OCI-LY7 (cell line): Measurements from ENCODE around the gene ICA1. TPM values are rescaled to one million over a fixed set of nuclear protein-coding genes. Genes with fewer than 3 reads are reported as not detected.

Experiments used
- BruUV-seq: library from RNA; stranded (reverse); fragments of 400-500 nt; replicated peaks from 2 replicates; lab custom pipeline; 2021; lab: Mats Ljungman, UMichigan
- CTCF ChIA-PET: fragments of 300-600 bp; sonication (Branson Sonifier 250); formaldehyde crosslinking; loops from one replicate; lab custom pipeline; 2022; ENCODE audit warnings: antibody characterized with exemption; ENCODE audit not compliant: unreplicated experiment; lab: Charles Lee
- POLR2A ChIA-PET: fragments of 300-600 bp; sonication (Branson Sonifier 250); formaldehyde crosslinking; loops from one replicate; lab custom pipeline; 2022; ENCODE audit warnings: antibody characterized with exemption; lab: Charles Lee
- DNase-seq: peaks from one replicate; pipeline ENCODE4 v3.0.0-alpha.2; 2015; ENCODE audit warnings: low spot score
- H2AFZ ChIP-seq: fragments of 200-600 bp; sonication (generic), shearing (Covaris generic); 2 replicates; pipeline ENCODE4 v1.6.1; 2014; ENCODE audit warnings: mild to moderate bottlenecking, antibody characterized with exemption, low read length, moderate library complexity
- H3K27ac ChIP-seq: fragments of 200-600 bp; sonication (generic); 2 replicates; pipeline ENCODE4 v1.5.1; 2014; ENCODE audit warnings: mixed run types, low read depth, mild to moderate bottlenecking, moderate library complexity, low read length, inconsistent platforms; ENCODE audit not compliant: poor library complexity, severe bottlenecking
- H3K36me3 ChIP-seq: fragments of 200-600 bp; sonication (generic); 2 replicates; pipeline ENCODE4 v1.6.1; 2014; ENCODE audit warnings: mild to moderate bottlenecking, antibody characterized with exemption, low read length, moderate library complexity, mixed read lengths; ENCODE audit not compliant: insufficient read depth
- H3K4me1 ChIP-seq: fragments of 200-600 bp; sonication (generic); 2 replicates; pipeline ENCODE4 v1.5.1; 2014; ENCODE audit warnings: mild to moderate bottlenecking, low read length; ENCODE audit not compliant: insufficient read depth, poor library complexity, severe bottlenecking
- H3K4me2 ChIP-seq: fragments of 200-600 bp; sonication (generic); 2 replicates; pipeline ENCODE4 v1.6.1; 2014; ENCODE audit warnings: mild to moderate bottlenecking, low read length
- H3K4me3 ChIP-seq: fragments of 200-600 bp; sonication (generic); 2 replicates; pipeline ENCODE4 v1.5.1; 2014; ENCODE audit warnings: mild to moderate bottlenecking, low read depth, low read length; ENCODE audit not compliant: poor library complexity, severe bottlenecking
- H3K79me2 ChIP-seq: fragments of 200-600 bp; sonication (generic); 2 replicates; pipeline ENCODE4 v1.6.1; 2016; ENCODE audit warnings: low read depth, mild to moderate bottlenecking, low read length, moderate library complexity, mixed read lengths; ENCODE audit not compliant: insufficient read depth
- H3K9me2 ChIP-seq: fragments of 200-600 bp; sonication (generic); 2 replicates; pipeline ENCODE4 v1.6.1; 2016; ENCODE audit warnings: mild to moderate bottlenecking, low read length, mixed read lengths; ENCODE audit not compliant: insufficient read depth
- H3K9me3 ChIP-seq: fragments of 200-600 bp; sonication (generic); 2 replicates; pipeline ENCODE4 v1.6.1; 2014; ENCODE audit warnings: mild to moderate bottlenecking, mixed run types, low read length, mixed read lengths
- H4K20me1 ChIP-seq: fragments of 200-600 bp; sonication (generic); 2 replicates; pipeline ENCODE4 v1.6.1; 2014; ENCODE audit warnings: mild to moderate bottlenecking, antibody characterized with exemption, low read length, moderate library complexity, mixed read lengths; ENCODE audit not compliant: insufficient read depth
- EZH2phosphoT487 ChIP-seq: fragments of 200-600 bp; sonication (generic); IDR thresholded peaks from 2 replicates; pipeline ENCODE4 v1.6.1; 2018; ENCODE audit warnings: low read depth, borderline replicate concordance, mild to moderate bottlenecking, mixed run types, antibody characterized with exemption, low read length, moderate library complexity, mixed read lengths
- intact Hi-C: fragments of 100-400 bp; cut with micrococcal nuclease; formaldehyde crosslinking; loops from one replicate; pipeline ENCODE4 v1.10.0; 2022; ENCODE audit not compliant: unreplicated experiment
- total RNA-seq, 2 experiments: library from RNA; depleted of rRNA in 1 of 2; stranded (reverse); fragments of >200 nt in 1 of 2; shearing (Covaris generic) in 1 of 2; gene quantifications; 2 replicates each; pipeline ENCODE4 v1.2.3, GENCODE V29; 2014 to 2022
- TF ChIP-seq, protein P1 (sequence below): fragments of 200-600 bp; sonication (generic); conservative IDR thresholded peaks from 2 replicates; pipeline ENCODE4 v1.5.1; 2014; ENCODE audit warnings: mild to moderate bottlenecking, antibody characterized with exemption, low read length, moderate library complexity, mixed read lengths

ICA1 gene
- total RNA-seq, 2 experiments from 2014 or later: 0.49 TPM; not detected in 1

DNA sequence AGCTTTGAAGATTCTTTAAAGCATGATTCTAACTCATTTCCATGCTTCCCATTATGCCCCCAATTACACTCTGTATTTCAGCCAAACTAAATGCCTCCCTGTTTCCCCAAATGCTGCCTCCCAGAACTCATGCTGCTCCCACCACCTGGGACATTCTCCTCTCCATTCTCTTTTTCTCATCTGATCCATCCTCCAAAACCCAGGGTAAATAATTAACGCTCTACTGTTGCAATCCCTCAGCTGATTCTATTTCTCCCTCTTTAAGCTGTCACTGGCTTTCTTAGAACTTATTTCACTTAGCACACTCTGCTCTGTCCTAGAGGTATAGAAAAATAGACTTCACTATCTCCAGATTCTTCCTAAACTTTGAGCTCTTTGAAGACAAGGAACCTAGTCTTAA, 104.7 kb downstream of the ICA1 start:
- Histone ChIP-seq H2AFZ (no peak overlapping the region), H3K9me3 (no peaks in the 10 kb centered on the region), H3K27ac (no peak overlapping the region), H3K9me2 (no peaks in the 10 kb centered on the region), H4K20me1 (no peaks in the 10 kb centered on the region), H3K79me2 (no peaks in the 10 kb centered on the region), H3K4me1 (no peaks in the 10 kb centered on the region), H3K4me2 (no peak overlapping the region), H3K36me3 (no peaks in the 10 kb centered on the region), H3K4me3 (no peak overlapping the region)
- no TSS peak for BruUV-seq
- intact Hi-C loops: no loop called here
- ChIA-PET POLR2A (interaction anchor here (0.6 kb wide), 2 partner anchors 17 to 927 kb away, joined by 3 to 4 read pairs; no protein-coding TSS in a partner anchor), CTCF (no interaction called here)
- TF ChIP-seq, protein P1, sequence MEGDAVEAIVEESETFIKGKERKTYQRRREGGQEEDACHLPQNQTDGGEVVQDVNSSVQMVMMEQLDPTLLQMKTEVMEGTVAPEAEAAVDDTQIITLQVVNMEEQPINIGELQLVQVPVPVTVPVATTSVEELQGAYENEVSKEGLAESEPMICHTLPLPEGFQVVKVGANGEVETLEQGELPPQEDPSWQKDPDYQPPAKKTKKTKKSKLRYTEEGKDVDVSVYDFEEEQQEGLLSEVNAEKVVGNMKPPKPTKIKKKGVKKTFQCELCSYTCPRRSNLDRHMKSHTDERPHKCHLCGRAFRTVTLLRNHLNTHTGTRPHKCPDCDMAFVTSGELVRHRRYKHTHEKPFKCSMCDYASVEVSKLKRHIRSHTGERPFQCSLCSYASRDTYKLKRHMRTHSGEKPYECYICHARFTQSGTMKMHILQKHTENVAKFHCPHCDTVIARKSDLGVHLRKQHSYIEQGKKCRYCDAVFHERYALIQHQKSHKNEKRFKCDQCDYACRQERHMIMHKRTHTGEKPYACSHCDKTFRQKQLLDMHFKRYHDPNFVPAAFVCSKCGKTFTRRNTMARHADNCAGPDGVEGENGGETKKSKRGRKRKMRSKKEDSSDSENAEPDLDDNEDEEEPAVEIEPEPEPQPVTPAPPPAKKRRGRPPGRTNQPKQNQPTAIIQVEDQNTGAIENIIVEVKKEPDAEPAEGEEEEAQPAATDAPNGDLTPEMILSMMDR: no peak
- no peak for TF ChIP-seq EZH2phosphoT487
- DNase-seq: no peak

DNA sequence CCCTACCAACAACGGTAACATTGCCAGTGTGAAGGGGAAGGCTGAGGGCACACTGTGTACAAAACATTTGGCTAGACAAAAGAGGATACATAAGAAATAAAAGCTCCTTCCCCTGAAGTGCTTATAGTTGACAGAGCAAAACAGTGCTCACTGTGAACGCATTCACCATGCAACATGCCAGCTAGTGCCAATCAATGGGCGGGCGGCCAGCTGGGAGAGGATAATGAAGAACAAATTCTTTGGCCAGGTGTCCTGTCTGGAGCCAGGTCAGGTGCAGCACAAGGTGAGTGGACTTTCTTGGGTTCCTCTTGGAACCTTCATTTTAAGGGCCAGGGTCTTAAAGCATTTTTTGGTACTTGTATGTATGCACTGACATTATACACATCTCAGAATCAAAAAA, 106.1 kb downstream of the ICA1 start:
- no peak for DNase-seq
- H4K20me1 ChIP-seq: no peaks in the 10 kb centered on the region
- H3K79me2 ChIP-seq: no peaks in the 10 kb centered on the region
- no peak overlapping the region for H2AFZ ChIP-seq
- H3K9me2 ChIP-seq: no peaks in the 10 kb centered on the region
- POLR2A ChIA-PET: interaction anchor here (0.6 kb wide), 1 partner anchor 23 kb away, joined by 3 read pairs; no protein-coding TSS in a partner anchor
- H3K9me3 ChIP-seq: no peaks in the 10 kb centered on the region
- no peak overlapping the region for H3K27ac ChIP-seq
- H3K4me2 ChIP-seq: no peak overlapping the region
- BruUV-seq: no TSS peak
- CTCF ChIA-PET: no interaction called here
- TF ChIP-seq, protein P1: no peak
- no peak for TF ChIP-seq EZH2phosphoT487
- no peak overlapping the region for H3K4me3 ChIP-seq
- intact Hi-C loops: no loop called here
- H3K36me3 ChIP-seq: no peaks in the 10 kb centered on the region
- no peaks in the 10 kb centered on the region for H3K4me1 ChIP-seq

DNA sequence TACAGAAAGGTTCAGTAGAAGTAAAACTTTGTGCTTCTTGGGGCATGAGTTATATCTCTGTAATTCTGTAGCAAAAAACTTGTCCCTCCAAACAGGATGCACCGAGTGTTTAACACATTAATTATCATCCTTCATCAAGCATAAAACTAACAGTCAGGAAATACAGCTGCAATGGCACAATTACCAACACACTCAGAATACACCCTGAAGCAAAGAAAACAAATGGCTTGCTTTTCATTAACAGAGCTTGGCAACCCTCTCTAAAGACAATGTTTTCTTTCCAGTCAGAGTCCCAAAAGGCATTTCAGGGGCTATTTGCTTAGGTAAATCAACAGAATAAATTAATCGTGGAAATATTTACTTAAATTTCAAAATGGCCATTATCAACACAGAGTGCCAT, 107.7 kb downstream of the ICA1 start:
- no peaks in the 10 kb centered on the region for H4K20me1 ChIP-seq
- H3K4me3 ChIP-seq: no peak overlapping the region
- CTCF ChIA-PET: no interaction called here
- POLR2A ChIA-PET: interaction anchor here (0.6 kb wide), 2 partner anchors 102 to 582 kb away, joined by 3 to 4 read pairs; no protein-coding TSS in a partner anchor
- peaks cover 2% of the 10 kb centered on the region for H3K4me1 ChIP-seq
- H3K36me3 ChIP-seq: no peaks in the 10 kb centered on the region
- no TSS peak for BruUV-seq
- H3K9me2 ChIP-seq: no peaks in the 10 kb centered on the region
- no peak for TF ChIP-seq EZH2phosphoT487
- TF ChIP-seq, protein P1: no peak
- H3K9me3 ChIP-seq: no peaks in the 10 kb centered on the region
- no peak overlapping the region for H3K27ac ChIP-seq
- DNase-seq: no peak
- no peak overlapping the region for H3K4me2 ChIP-seq
- H2AFZ ChIP-seq: no peak overlapping the region
- H3K79me2 ChIP-seq: no peaks in the 10 kb centered on the region
- intact Hi-C loops: no loop called here
